Neural cell (in vitro differentiated cells): ENCODE results near the gene CD248. TPM values are rescaled to one million over a fixed set of nuclear protein-coding genes. Genes with fewer than 3 reads are reported as not detected.

Experiments
- polyA plus RNA-seq: library from polyadenylated mRNA; depleted of rRNA; stranded (reverse); fragments of >200 nt; gene quantifications from 2 replicates; pipeline ENCODE4 v1.2.3, GENCODE V29; 2014

CD248 gene
- polyA plus RNA-seq, 1 donor from 2014 or later = not detected

Other genes starting within 250 kb of the CD248 start
- 12.1 and 14.4 TPM in 2 replicates for gene PACS1, start 246.8 kb downstream of the CD248 start, polyA plus RNA-seq
- gene KLC2, start 59.3 kb downstream of the CD248 start, polyA plus RNA-seq = 45.6 and 49.6 TPM in 2 replicates
- gene RAB1B, start 48.4 kb downstream of the CD248 start, polyA plus RNA-seq = 27.2 and 27.9 TPM in 2 replicates
- gene CNIH2, start 38.9 kb downstream of the CD248 start, polyA plus RNA-seq = 47.9 and 54.5 TPM in 2 replicates
- 40.3 and 51.2 TPM in 2 replicates for gene YIF1A, start 27.9 kb downstream of the CD248 start, polyA plus RNA-seq
- 5.3 and 8.4 TPM in 2 replicates for gene TMEM151A, start 25.1 kb downstream of the CD248 start, polyA plus RNA-seq
- 1.4 and 4.2 TPM in 2 replicates for gene RIN1, start 19.4 kb upstream of the CD248 start, polyA plus RNA-seq
- 78.3 and 108 TPM in 2 replicates for gene BRMS1, start 28.1 kb upstream of the CD248 start, polyA plus RNA-seq
- gene B4GAT1, start 30.6 kb upstream of the CD248 start, polyA plus RNA-seq = 162 TPM in 2 replicates
- 1.7 and 2.2 TPM in 2 replicates for gene SLC29A2, start 54.7 kb upstream of the CD248 start, polyA plus RNA-seq
- 6.7 and 10.6 TPM in 2 replicates for gene NPAS4, start 104.0 kb upstream of the CD248 start, polyA plus RNA-seq
- gene MRPL11, start 121.8 kb upstream of the CD248 start, polyA plus RNA-seq = 50.9 and 54.3 TPM in 2 replicates
- 13.3 and 16.2 TPM in 2 replicates for gene PELI3, start 149.9 kb upstream of the CD248 start, polyA plus RNA-seq
- gene DPP3, start 163.4 kb upstream of the CD248 start, polyA plus RNA-seq = 56.2 and 71.7 TPM in 2 replicates
- gene BBS1, start 193.6 kb upstream of the CD248 start, polyA plus RNA-seq = 55.1 and 69.5 TPM in 2 replicates
- 14.9 and 15.9 TPM in 2 replicates for gene ZDHHC24, start 229.0 kb upstream of the CD248 start, polyA plus RNA-seq
- gene ACTN3, start 229.9 kb upstream of the CD248 start, polyA plus RNA-seq = not detected in 2 replicates